22Rv1 (cell line): ENCODE data around the gene CD44.

ENCODE experiments used
- CTCF ChIP-seq: fragments of 450-650 bp; IDR thresholded peaks from 2 replicates; pipeline ENCODE4 v1.5.1; 2017; ENCODE audit warnings: mild to moderate bottlenecking
- ZFX ChIP-seq: fragments of 450-650 bp; IDR thresholded peaks from 2 replicates; pipeline ENCODE4 v1.6.1; 2017; ENCODE audit warnings: antibody characterized with exemption, borderline replicate concordance

GRCh38 chr11:35103366-35104208 is 35.4 kb upstream of the CD44 start:
- no peak for TF ChIP-seq CTCF
- TF ChIP-seq ZFX, result no peak
